Ovary (tissue), 3 donors: ENCODE measurements around the gene USP24.

Source experiments
- CTCF ChIP-seq, 3 donors: fragments of 450-650 bp in 2 of 3; fragments of 200-600 bp in 1 of 3; IDR thresholded peaks; one replicate each; pipeline versions ENCODE4 v1.5.1 to v1.8.0; 2016 to 2022; ENCODE audit warnings: antibody characterized with exemption in 3 of 3, mild to moderate bottlenecking in 1 of 3
- POLR2A ChIP-seq: fragments of 450-650 bp; IDR thresholded peaks from one replicate; pipeline ENCODE4 v1.6.1; 2017; ENCODE audit warnings: antibody characterized with exemption, mild to moderate bottlenecking, moderate library complexity
- donor health status: DM: no; HTN: no; CAD: no.

DNA sequence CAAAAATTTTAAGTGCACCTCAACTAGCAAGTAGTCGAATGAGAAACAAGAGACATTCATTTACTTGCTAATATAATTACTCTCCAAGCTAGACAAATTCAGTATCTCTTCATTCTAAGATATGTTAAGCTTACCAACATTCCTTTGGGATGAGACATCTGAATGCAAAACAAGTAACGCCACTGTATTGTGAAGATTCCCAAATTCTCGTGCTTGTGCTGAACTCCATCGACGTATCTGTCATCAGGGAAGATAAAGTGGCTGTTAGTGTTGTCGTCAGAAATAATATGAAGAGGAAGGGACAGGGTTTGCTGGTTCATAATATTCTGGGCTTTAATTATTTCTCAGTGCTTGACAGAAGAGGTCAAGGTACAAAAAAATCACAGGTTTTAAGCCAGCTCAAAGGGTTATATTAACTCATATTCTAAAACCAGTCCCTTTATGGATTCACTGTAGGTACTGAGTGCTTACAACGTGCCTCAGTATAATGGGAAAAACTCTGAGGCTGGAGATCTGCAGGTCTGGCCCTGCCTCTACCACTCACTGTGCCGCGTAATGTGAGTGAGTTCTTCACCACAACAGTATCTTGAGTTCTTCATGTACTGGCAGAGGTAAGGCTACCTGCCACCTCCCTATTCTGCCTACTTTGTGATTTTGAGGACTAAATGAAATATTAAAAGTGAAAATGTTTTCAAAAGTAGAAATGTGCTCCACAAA, 133.8 kb downstream of the USP24 start:
- TF ChIP-seq CTCF (IDR thresholded peaks at IDR 0.05) (no peak), POLR2A (no peak)
